K562 (cell line): ENCODE results near the gene SLC1A7. TPM values are rescaled to one million over a fixed set of nuclear protein-coding genes. Genes with fewer than 3 reads are reported as not detected.

Experiments
- ATAC-seq: fragments of 200-7000 bp; cut with Tn5 transposase; 3 replicates; pipeline ENCODE4 v1.9.1; 2020; ENCODE audit warnings: moderate library complexity
- BruUV-seq: library from RNA; stranded (reverse); fragments of 400-500 nt; replicated peaks from 2 replicates; lab custom pipeline; 2021; lab: Mats Ljungman, UMichigan
- CTCF ChIA-PET: fragments of 300-600 bp; formaldehyde crosslinking; extraction: SDS; loops from one replicate; lab custom pipeline; 2021; ENCODE audit warnings: low intra/inter-chr PET ratio; lab: Yijun Ruan, JAX
- POLR2A ChIA-PET: fragments of 300-600, 350-650 bp; sonication (Branson Sonifier 250); formaldehyde crosslinking; extraction: SDS; loops from one replicate; lab custom pipeline; 2021; ENCODE audit warnings: antibody characterized with exemption, inconsistent platforms; lab: Yijun Ruan, JAX
- DNase-seq, 4 experiments: peaks; one replicate each; pipeline versions ENCODE4 v3.0.0 to v3.0.0-alpha.2; 2011 to 2018; ENCODE audit warnings: low spot score in 3 of 4, mixed read lengths in 3 of 4; ENCODE audit errors: extremely low read depth in 1 of 4
- FAIRE-seq: peaks from 2 replicates; lab custom pipeline; 2011; peaks lifted over from hg19 to GRCh38; lab: Jason Lieb, UNC
- H2AFZ ChIP-seq: 2 replicates; pipeline ENCODE4 v1.6.0; 2011; ENCODE audit warnings: low read depth, low read length, control low read depth, inconsistent platforms
- H3K27ac ChIP-seq: fragments of 200-600 bp; 3 replicates; pipeline ENCODE4 v1.8.0; 2011; ENCODE audit warnings: low read depth, mild to moderate bottlenecking, control low read depth, inconsistent platforms, low read length, moderate library complexity, mixed read lengths; ENCODE audit errors: extremely low read depth
- H3K27me3 ChIP-seq, 2 experiments: fragments of 300-600 bp in 1 of 2; 2 replicates in 1 of 2; 3 replicates in 1 of 2; pipeline versions ENCODE4 v1.6.0 to v1.8.0; 2011; ENCODE audit warnings: inconsistent platforms in 2 of 2, low read length in 2 of 2, mild to moderate bottlenecking in 1 of 2, mixed read lengths in 1 of 2, moderate library complexity in 1 of 2; ENCODE audit not compliant: control insufficient read depth in 2 of 2, insufficient read depth in 2 of 2
- H3K36me3 ChIP-seq: fragments of 300-600 bp; 3 replicates; pipeline ENCODE4 v1.8.0; 2011; ENCODE audit warnings: mild to moderate bottlenecking, low read length, inconsistent platforms; ENCODE audit not compliant: control insufficient read depth, insufficient read depth
- H3K4me1 ChIP-seq, 2 experiments: fragments of 200-600 bp in 1 of 2; replicated peaks in 1 of 2; 2 replicates in 1 of 2; 3 replicates in 1 of 2; pipeline versions ENCODE4 v1.5.1 to v1.8.0; 2011; ENCODE audit warnings: inconsistent platforms in 2 of 2, low read length in 2 of 2, mild to moderate bottlenecking in 1 of 2, mixed read lengths in 1 of 2, moderate library complexity in 1 of 2; ENCODE audit not compliant: control insufficient read depth in 2 of 2, insufficient read depth in 2 of 2
- H3K4me2 ChIP-seq: 2 replicates; pipeline ENCODE4 v1.6.1; 2011; ENCODE audit warnings: low read length, control low read depth, inconsistent platforms, mixed read lengths; ENCODE audit not compliant: insufficient read depth
- H3K4me3 ChIP-seq: fragments of 200-600 bp; sonication (generic), shearing (Covaris generic); 2 replicates; pipeline ENCODE4 v1.5.1; 2016; ENCODE audit warnings: control low read depth, inconsistent platforms
- H3K79me2 ChIP-seq: fragments of 200-600 bp; 3 replicates; pipeline ENCODE4 v1.8.0; 2011; ENCODE audit warnings: low read length, inconsistent platforms; ENCODE audit not compliant: control insufficient read depth, insufficient read depth
- H3K9ac ChIP-seq, 2 experiments: 2 replicates each; pipeline versions ENCODE4 v1.6.0 to v1.6.1; 2011; ENCODE audit warnings: low read depth in 2 of 2, low read length in 2 of 2, control low read depth in 1 of 2, inconsistent platforms in 1 of 2, mild to moderate bottlenecking in 1 of 2, mixed read lengths in 1 of 2; ENCODE audit not compliant: insufficient read depth in 1 of 2
- H3K9me1 ChIP-seq: one replicate; pipeline ENCODE4 v1.6.0; 2011; ENCODE audit warnings: inconsistent platforms, mild to moderate bottlenecking, low read length, moderate library complexity; ENCODE audit not compliant: control insufficient read depth, insufficient read depth
- H3K9me3 ChIP-seq: replicated peaks from 2 replicates; pipeline ENCODE4 v1.5.1; 2011; ENCODE audit warnings: low read depth, low read length, inconsistent platforms; ENCODE audit not compliant: control insufficient read depth, insufficient read depth
- H4K20me1 ChIP-seq: replicated peaks from 2 replicates; pipeline ENCODE4 v1.6.1; 2011; ENCODE audit warnings: low read length, inconsistent platforms, mixed read lengths; ENCODE audit not compliant: control insufficient read depth, insufficient read depth
- KDM5B ChIP-seq: fragments of 200-600 bp; sonication (generic); IDR thresholded peaks from 2 replicates; pipeline ENCODE4 v1.6.1; 2012; ENCODE audit warnings: low read depth, mild to moderate bottlenecking, moderate library complexity, low read length, control low read depth, inconsistent platforms; ENCODE audit not compliant: insufficient replicate concordance
- KHSRP ChIP-seq: fragments of 450-650 bp; IDR thresholded peaks from 2 replicates; pipeline ENCODE4 v1.6.1; 2017
- KLF13 ChIP-seq: fragments of 450-650 bp; IDR thresholded peaks from 2 replicates; pipeline ENCODE4 v1.6.1; 2016; ENCODE audit warnings: missing genetic modification characterization, low read depth, mild to moderate bottlenecking, missing compliant biosample characterization, moderate library complexity, borderline replicate concordance
- MIER1 ChIP-seq: fragments of 450-650 bp; IDR thresholded peaks from 2 replicates; pipeline ENCODE4 v1.6.1; 2016; ENCODE audit warnings: antibody characterized with exemption, mild to moderate bottlenecking, low read depth
- RB1 ChIP-seq: fragments of 450-650 bp; IDR thresholded peaks from 2 replicates; pipeline ENCODE4 v1.6.1; 2017; ENCODE audit warnings: low read depth, mild to moderate bottlenecking
- RBM22 ChIP-seq: fragments of 200-400 bp; formaldehyde crosslinking; IDR thresholded peaks from 2 replicates; pipeline ENCODE4 v1.6.1; 2018; ENCODE audit warnings: low read length, low read depth; ENCODE audit not compliant: poor library complexity, severe bottlenecking
- RCOR1 ChIP-seq, 2 experiments: IDR thresholded peaks; 2 replicates each; pipeline ENCODE4 v1.6.1; 2012; ENCODE audit warnings: low read depth in 2 of 2, low read length in 2 of 2, borderline replicate concordance in 1 of 2, improper control_type of control experiment in 1 of 2
- SREBF1 ChIP-seq: fragments of 150-350 bp; IDR thresholded peaks from 2 replicates; pipeline ENCODE4 v1.6.1; 2014; ENCODE audit warnings: antibody characterized with exemption, low read depth, low read length, borderline replicate concordance
- TAF1 ChIP-seq: IDR thresholded peaks from 2 replicates; pipeline ENCODE4 v1.6.1; 2011; ENCODE audit warnings: mild to moderate bottlenecking, low read length, moderate library complexity; ENCODE audit not compliant: insufficient read depth, control insufficient read depth, severe bottlenecking; ENCODE audit errors: extremely low read depth
- TRIM24 ChIP-seq, 2 experiments: fragments of 450-650 bp; IDR thresholded peaks; 2 replicates each; pipeline ENCODE4 v1.6.1; 2016
- ZKSCAN8 ChIP-seq: fragments of 200-800 bp; sonication (Bioruptor generic); IDR thresholded peaks from 2 replicates; pipeline ENCODE4 v1.6.1; 2016; ENCODE audit warnings: missing genetic modification characterization, missing compliant biosample characterization
- ZZZ3 ChIP-seq: fragments of 450-650 bp; IDR thresholded peaks from 2 replicates; pipeline ENCODE4 v1.6.1; 2016; ENCODE audit warnings: antibody characterized with exemption, mild to moderate bottlenecking, moderate library complexity
- WGBS: fragments of 100-300 bp; shearing (Covaris generic); methylation state at CpG from one replicate; pipeline ENCODE4 v1.1.6; 2016; ENCODE audit warnings: low coverage, mixed read lengths; ENCODE audit not compliant: insufficient coverage; ENCODE audit errors: missing lambda C conversion rate; 5-methylcytosine and 5-hydroxymethylcytosine counted together
- in situ Hi-C: fragments of 300-500 bp; cut with MboI; formaldehyde crosslinking; loops from 4 replicates; pipeline ENCODE4 v1.15.0; 2018; ENCODE audit warnings: inconsistent platforms, mixed read lengths
- intact Hi-C: fragments of 100-400 bp; cut with micrococcal nuclease; formaldehyde crosslinking; loops from 2 replicates; pipeline ENCODE4 v1.14.2; 2022
- polyA plus RNA-seq, 8 experiments: library from polyadenylated mRNA; depleted of rRNA in 4 of 8; stranded (reverse) in 5 of 8; unstranded in 3 of 8; fragments of >200 nt; fragmentation: Nextera tagmentation in 2 of 8; fragmentation: Illumina TruSeq in 1 of 8; extraction: Ambion mirVana in 2 of 8; extraction: Trizol in 1 of 8; gene quantifications; 2 replicates each; pipeline versions ENCODE4 v1.2.1 to v1.2.3, GENCODE V29; 2011 to 2014; ENCODE audit warnings: inconsistent platforms in 1 of 8, missing spikeins in 1 of 8
- total RNA-seq, 7 experiments: library from RNA; depleted of rRNA in 6 of 7; stranded (reverse); fragments of >200 nt in 6 of 7; fragmentation: Illumina TruSeq in 2 of 7; extraction: Trizol in 2 of 7; gene quantifications; 2 replicates each; pipeline versions ENCODE4 v1.2.1 to v1.2.3, GENCODE V29; 2011 to 2021; ENCODE audit warnings: low replicate concordance in 1 of 7
- TF ChIP-seq, protein P1 (sequence below): sonication (generic); formaldehyde crosslinking; IDR thresholded peaks from 2 replicates; pipeline ENCODE4 v1.9.0; 2022; ENCODE audit warnings: mild to moderate bottlenecking, missing genetic modification reagents
- TF ChIP-seq, protein P2 (sequence below): sonication (generic); formaldehyde crosslinking; IDR thresholded peaks from 2 replicates; pipeline ENCODE4 v1.8.0; 2022; ENCODE audit warnings: missing genetic modification reagents, mild to moderate bottlenecking, borderline replicate concordance

Gene SLC1A7
- total and polyA plus RNA-seq, 9 of the 15 experiments (the other 6 are each of a cell fraction or from before 2014, with no cell fraction given): 0.07 TPM; not detected in 8

DNA sequence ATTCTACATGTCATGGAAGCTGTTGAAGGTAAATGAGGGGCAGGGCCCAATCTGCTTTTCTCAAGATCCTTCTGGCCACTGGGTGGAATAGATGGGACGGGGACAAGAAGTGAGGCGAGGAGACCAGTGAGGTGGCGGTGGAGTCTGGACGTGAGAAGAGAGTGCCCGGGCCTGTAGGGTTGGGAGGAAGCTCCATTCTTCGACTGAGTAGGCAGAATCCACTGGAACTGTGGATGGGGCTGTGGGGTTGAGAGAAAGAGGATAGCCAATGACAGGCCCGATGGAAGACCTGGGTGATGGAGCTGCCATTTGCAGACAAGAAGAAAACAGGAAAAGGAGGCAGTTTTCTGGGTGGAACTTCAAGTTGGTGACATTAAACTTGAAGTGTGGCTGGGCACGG, 10.3 kb downstream of the SLC1A7 start:
- Histone ChIP-seq H3K9ac (no peak overlapping the region), H3K27me3 (peaks cover 10 to 38% of the 10 kb centered on the region in 2 experiments; a peak in 4 of 5 replicates), H3K4me3 (no peak overlapping the region), H2AFZ (no peak overlapping the region), H3K36me3 (no peaks in the 10 kb centered on the region), H3K9me1 (no peaks in the 10 kb centered on the region), H3K9me3 (0 out of 2 replicates have a peak, but pooled peaks cover 1% of the 10 kb centered on the region), H3K79me2 (no peaks in the 10 kb centered on the region), H3K4me2 (no peak overlapping the region), H3K4me1 (peaks cover 0 to 9% of the 10 kb centered on the region in 2 experiments; a peak in 4 of 5 replicates), H4K20me1 (no peaks in the 10 kb centered on the region), H3K27ac (no peak overlapping the region)
- TF ChIP-seq SREBF1 (no peak), KDM5B (no peak), KLF13 (no peak), TAF1 (no peak), RB1 (no peak), TRIM24 (IDR thresholded peaks at IDR 0.05) (no peak), KHSRP (no peak), ZZZ3 (no peak), MIER1 (no peak), RBM22 (no peak), RCOR1 (IDR thresholded peaks at IDR 0.05; ENCODE audit: borderline replicate concordance in 1 of 2, low read depth in 2 of 2, low read length in 2 of 2) (no peak), ZKSCAN8 (CRISPR knock-in tag) (no peak)
- TF ChIP-seq, protein P1, sequence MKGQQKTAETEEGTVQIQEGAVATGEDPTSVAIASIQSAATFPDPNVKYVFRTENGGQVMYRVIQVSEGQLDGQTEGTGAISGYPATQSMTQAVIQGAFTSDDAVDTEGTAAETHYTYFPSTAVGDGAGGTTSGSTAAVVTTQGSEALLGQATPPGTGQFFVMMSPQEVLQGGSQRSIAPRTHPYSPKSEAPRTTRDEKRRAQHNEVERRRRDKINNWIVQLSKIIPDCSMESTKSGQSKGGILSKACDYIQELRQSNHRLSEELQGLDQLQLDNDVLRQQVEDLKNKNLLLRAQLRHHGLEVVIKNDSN: no peak
- TF ChIP-seq, protein P2, sequence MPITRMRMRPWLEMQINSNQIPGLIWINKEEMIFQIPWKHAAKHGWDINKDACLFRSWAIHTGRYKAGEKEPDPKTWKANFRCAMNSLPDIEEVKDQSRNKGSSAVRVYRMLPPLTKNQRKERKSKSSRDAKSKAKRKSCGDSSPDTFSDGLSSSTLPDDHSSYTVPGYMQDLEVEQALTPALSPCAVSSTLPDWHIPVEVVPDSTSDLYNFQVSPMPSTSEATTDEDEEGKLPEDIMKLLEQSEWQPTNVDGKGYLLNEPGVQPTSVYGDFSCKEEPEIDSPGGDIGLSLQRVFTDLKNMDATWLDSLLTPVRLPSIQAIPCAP: no peak
- WGBS: 11% methylated on average over 8 of the region's 8 CpGs
- ChIA-PET POLR2A (interaction anchor here (0.7 to 1.4 kb wide), 5 partner anchors 12 to 27 kb away, joined by 3 to 4 read pairs (median 4); no protein-coding TSS in a partner anchor), CTCF (no interaction called here)
- BruUV-seq: no TSS peak
- no peak for DNase-seq
- intact Hi-C loops: no loop called here
- FAIRE-seq: no peak
- ATAC-seq: no peak
- in situ Hi-C loops: no loop called here
